ENCODE data around the gene SRSF9.
"Not testable (repeated sequence)": the region's sequence is repeated elsewhere in the genome, so short reads cannot be mapped to it uniquely, and the experiment has no call there.

The SRSF9 gene

DNA sequence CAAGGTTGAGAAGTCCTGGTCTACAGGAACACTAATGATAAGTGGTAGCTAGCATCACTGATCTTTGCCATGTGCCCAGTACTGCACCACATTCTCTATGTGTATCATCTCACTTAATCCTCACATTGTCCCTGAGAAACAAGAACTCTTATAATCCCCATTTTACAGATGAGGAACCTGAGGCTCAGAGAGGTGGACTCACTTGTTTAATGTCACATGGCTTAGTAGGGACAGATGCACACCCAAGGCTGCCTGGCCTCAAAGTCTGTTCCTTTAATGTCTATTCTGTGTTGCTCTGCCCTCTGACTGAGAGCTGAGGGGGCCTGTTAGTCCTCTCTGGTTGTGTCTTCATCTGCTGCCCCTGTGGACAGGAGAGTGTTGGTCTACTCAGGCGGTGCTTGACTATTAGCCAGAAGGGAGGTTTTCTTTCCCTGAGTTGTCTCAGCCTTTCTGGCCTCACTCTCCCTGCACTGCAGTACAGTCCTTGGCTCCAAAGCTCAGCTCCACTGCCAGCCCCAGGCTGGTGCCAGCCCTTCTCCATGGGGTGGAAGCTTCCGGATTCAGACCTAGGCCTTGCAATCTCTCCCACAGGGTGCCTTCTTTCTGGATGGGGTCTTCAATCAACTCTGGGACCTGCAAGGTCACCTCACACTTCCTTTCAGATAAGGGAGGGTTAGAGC, 21.4 kb upstream of the SRSF9 start:
- DNase-seq (ENCODE audit: low read depth in 2 of 2), result no peak
- no peak overlapping the region for H3K4me3 ChIP-seq (replicated peaks in 1 of 2; ENCODE audit: low read depth in 2 of 2, low read length in 2 of 2)
- no peak for TF ChIP-seq CTCF (IDR thresholded peaks at IDR 0.05; ENCODE audit: low read depth, low read length)

GRCh38 chr12:120490325-120490724, 20.8 kb upstream of the SRSF9 start:
- no peak for TF ChIP-seq CTCF (IDR thresholded peaks at IDR 0.05; ENCODE audit: low read depth, low read length)
- no peak for DNase-seq (ENCODE audit: low read depth in 2 of 2)
- H3K4me3 ChIP-seq (replicated peaks in 1 of 2; ENCODE audit: low read depth in 2 of 2, low read length in 2 of 2), result no peak overlapping the region

DNA sequence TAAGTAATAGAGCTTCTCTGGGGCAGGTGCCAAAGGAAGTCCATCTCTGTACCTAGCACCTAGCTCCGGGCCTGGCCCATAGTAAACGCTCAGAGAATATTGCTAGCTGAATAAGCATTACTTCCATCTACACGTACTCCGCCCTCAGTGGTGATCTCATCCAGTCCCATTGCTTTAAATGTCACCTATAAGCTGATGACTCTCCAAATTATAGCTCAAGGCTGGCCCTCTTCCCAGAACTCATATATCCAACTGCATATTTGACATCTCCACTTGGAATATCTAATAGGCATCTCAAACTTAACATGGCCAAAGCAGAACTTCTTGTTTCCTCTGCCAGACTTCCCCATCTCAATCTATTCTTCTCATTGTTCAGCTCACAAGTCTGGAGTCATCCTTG, 19.5 kb upstream of the SRSF9 start:
- H3K4me3 ChIP-seq (replicated peaks in 1 of 2; ENCODE audit: low read depth in 2 of 2, low read length in 2 of 2), result no peak overlapping the region
- no peak for DNase-seq (ENCODE audit: low read depth in 2 of 2)
- TF ChIP-seq CTCF (IDR thresholded peaks at IDR 0.05; ENCODE audit: low read depth, low read length), result no peak

DNA sequence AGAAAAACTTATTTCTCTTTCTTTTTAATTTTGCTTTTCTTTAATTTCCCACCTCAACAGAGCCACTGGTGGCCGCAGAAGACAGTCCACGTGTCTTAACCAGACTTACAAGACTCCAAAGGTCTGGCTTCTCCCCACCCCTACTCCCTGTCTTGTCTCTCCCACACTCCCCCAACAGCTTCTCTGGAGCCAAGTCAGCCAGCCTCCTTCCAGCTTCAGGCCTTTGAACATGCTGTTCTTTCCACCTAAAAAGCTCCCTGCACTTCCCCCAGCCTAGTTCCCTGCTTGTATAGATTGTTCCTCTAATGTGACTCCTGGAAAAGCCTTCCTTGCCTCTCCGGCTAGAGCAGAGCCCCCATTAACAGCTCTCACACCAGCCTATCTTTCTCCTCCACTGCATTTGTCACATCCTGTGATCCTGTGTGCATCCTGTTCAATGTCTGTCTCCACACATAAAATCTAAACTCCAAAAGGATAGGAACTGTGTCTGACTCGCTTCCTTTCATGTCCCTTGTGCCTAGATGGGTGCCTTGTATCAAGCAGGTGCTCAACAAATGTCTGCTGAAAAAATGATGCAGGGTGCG, 18.6 kb upstream of the SRSF9 start:
- no peak for DNase-seq (ENCODE audit: low read depth in 2 of 2)
- TF ChIP-seq CTCF (IDR thresholded peaks at IDR 0.05; ENCODE audit: low read depth, low read length), result no peak
- no peak overlapping the region for H3K4me3 ChIP-seq (replicated peaks in 1 of 2; ENCODE audit: low read depth in 2 of 2, low read length in 2 of 2)

DNA sequence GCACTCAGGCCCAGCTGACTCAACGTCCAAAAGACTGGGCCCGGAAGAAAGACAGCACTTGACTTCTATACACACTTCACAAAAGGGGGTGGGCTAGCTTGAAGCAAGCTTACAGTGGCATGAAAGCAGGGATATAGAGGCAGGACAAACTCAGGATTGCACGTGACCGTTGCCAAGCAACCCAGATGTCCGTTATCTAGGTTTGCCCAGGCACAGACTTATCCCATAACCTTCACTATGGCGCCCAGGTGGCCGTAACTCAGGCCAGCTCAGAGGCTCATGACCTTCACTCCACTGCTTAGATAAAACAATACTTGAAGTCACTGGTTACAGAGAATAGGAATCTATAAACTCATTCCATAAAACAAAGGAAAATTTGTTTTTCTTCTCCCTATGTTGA, 18.0 kb upstream of the SRSF9 start:
- not testable (repeated sequence) for DNase-seq (ENCODE audit: low read depth in 2 of 2); H3K4me3 ChIP-seq (replicated peaks in 1 of 2; ENCODE audit: low read depth in 2 of 2, low read length in 2 of 2)

DNA sequence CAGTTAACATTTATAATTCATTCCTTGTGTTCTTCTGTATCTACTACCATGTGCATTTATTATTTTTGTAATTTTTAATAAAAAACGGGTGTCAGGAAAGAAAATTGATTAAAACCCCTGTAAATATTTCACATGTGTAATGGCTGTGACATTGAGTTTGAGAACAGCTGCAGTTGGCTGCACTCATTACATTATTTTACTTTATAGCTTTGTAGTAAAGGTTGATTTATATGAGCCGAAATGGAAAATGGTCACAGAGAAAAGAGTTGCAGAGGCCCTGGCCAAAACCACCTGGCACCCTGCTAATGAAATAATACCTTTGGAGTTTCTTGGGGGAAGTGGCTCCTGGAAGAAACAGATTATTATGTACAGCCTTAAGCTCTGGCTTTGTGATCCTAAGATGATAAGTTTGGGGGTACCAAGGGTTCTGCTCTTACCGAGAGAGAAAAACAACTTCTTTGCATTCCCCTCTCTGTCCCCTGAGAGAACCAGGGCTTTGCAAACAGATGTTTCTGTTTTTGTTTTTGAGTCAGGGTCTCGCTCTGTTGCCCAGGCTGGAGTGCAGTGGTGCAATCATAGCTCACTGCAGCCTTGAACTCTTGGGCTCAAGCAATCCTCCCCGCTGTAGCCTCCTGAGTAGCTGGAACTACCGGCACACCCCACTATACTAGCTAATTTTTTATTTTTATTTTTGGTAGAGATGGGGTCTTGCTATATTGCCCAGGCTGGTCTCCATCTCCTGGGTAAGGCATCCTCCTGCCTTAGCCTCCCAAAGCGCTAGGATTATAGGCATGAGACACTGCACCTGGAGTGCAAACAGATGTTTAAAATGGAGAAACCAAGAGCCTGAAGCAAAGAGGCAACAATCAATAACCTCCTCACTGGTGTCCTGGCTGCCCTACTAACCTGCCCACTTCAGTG, 16.7 kb upstream of the SRSF9 start:
- DNase-seq (ENCODE audit: low read depth in 2 of 2), result no peak
- H3K4me3 ChIP-seq (replicated peaks in 1 of 2; ENCODE audit: low read depth in 2 of 2, low read length in 2 of 2), result no peak overlapping the region
- no peak for TF ChIP-seq CTCF (IDR thresholded peaks at IDR 0.05; ENCODE audit: low read depth, low read length)

DNA sequence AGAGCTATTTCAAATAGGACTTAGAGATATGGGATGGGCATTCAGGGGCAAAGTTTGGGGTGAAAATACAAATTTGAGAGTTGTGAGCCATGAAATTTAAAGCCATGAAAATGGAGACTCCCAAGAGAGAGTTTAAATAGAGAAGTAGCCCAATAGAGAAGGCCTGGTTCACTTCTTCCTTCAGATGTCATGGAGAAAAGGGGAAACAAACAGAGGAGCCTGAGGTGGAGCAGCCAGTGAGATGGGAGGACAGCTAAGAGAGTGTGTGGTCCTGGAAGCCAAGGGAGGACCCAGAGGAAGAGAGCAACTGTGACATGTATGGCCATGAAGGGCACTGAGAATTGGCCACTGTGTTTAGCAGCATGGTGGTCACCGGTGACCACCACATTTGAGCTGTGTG, 14.1 kb upstream of the SRSF9 start:
- no peak for TF ChIP-seq CTCF (IDR thresholded peaks at IDR 0.05; ENCODE audit: low read depth, low read length)
- H3K4me3 ChIP-seq (replicated peaks in 1 of 2; ENCODE audit: low read depth in 2 of 2, low read length in 2 of 2), result no peak overlapping the region
- no peak for DNase-seq (ENCODE audit: low read depth in 2 of 2)
